MM.1S (cell line): ENCODE results near the gene UTF1.

ENCODE experiments used
- DNase-seq: peaks from one replicate; pipeline ENCODE4 v3.0.0-alpha.2; 2015
- H2AFZ ChIP-seq: fragments of 300-600 bp; sonication (generic); 2 replicates; pipeline ENCODE4 v1.6.0; 2016; ENCODE audit warnings: antibody characterized with exemption, low read length
- H3F3A ChIP-seq: fragments of 300-600 bp; sonication (generic); 2 replicates; pipeline ENCODE4 v1.6.1; 2016; ENCODE audit warnings: mild to moderate bottlenecking, antibody characterized with exemption, low read length, moderate library complexity, mixed read lengths; ENCODE audit not compliant: insufficient read depth
- H3K27ac ChIP-seq: fragments of 300-600 bp; sonication (generic); 2 replicates; pipeline ENCODE4 v1.5.1; 2016; ENCODE audit warnings: mild to moderate bottlenecking, low read length
- H3K27me3 ChIP-seq: fragments of 300-600 bp; sonication (generic); replicated peaks from 2 replicates; pipeline ENCODE4 v1.6.0; 2016; ENCODE audit warnings: low read length; ENCODE audit not compliant: insufficient read depth
- H3K36me3 ChIP-seq: fragments of 300-600 bp; sonication (generic); replicated peaks from 2 replicates; pipeline ENCODE4 v1.6.1; 2016; ENCODE audit warnings: mild to moderate bottlenecking, low read length, mixed read lengths; ENCODE audit not compliant: insufficient read depth
- H3K4me1 ChIP-seq: fragments of 300-600 bp; sonication (generic); 2 replicates; pipeline ENCODE4 v1.6.1; 2016; ENCODE audit warnings: low read length, mixed read lengths
- H3K4me2 ChIP-seq: fragments of 300-600 bp; sonication (generic); 2 replicates; pipeline ENCODE4 v1.6.0; 2016; ENCODE audit warnings: low read depth, low read length
- H3K4me3 ChIP-seq: fragments of 300-600 bp; sonication (generic); 2 replicates; pipeline ENCODE4 v1.5.1; 2016; ENCODE audit warnings: low read length, mixed read lengths
- H3K79me2 ChIP-seq: fragments of 300-600 bp; sonication (generic); 2 replicates; pipeline ENCODE4 v1.6.1; 2016; ENCODE audit warnings: mixed run types, low read length, mixed read lengths
- H3K9ac ChIP-seq: fragments of 300-600 bp; sonication (generic); 2 replicates; pipeline ENCODE4 v1.6.1; 2016; ENCODE audit warnings: low read length, mixed read lengths
- H3K9me2 ChIP-seq: fragments of 300-600 bp; sonication (generic); replicated peaks from 2 replicates; pipeline ENCODE4 v1.6.1; 2016; ENCODE audit warnings: mild to moderate bottlenecking, low read length, mixed read lengths; ENCODE audit not compliant: insufficient read depth
- H3K9me3 ChIP-seq: fragments of 300-600 bp; sonication (generic); replicated peaks from 2 replicates; pipeline ENCODE4 v1.6.1; 2016; ENCODE audit warnings: mild to moderate bottlenecking, low read length, mixed read lengths; ENCODE audit not compliant: insufficient read depth
- H4K20me1 ChIP-seq: fragments of 300-600 bp; sonication (generic); 2 replicates; pipeline ENCODE4 v1.6.1; 2016; ENCODE audit warnings: mild to moderate bottlenecking, low read length, moderate library complexity, mixed read lengths; ENCODE audit not compliant: insufficient read depth
- EZH2 ChIP-seq: fragments of 300-600 bp; sonication (generic); optimal IDR thresholded peaks from 2 replicates; pipeline ENCODE3; 2017; ENCODE audit warnings: low read depth, mild to moderate bottlenecking, antibody characterized with exemption, low read length, mixed read lengths
- EZH2phosphoT487 ChIP-seq: fragments of 300-600 bp; sonication (generic); IDR thresholded peaks from 2 replicates; pipeline ENCODE4 v1.6.1; 2018; ENCODE audit warnings: antibody characterized with exemption, low read length
- TF ChIP-seq, protein P1 (sequence below): fragments of 300-600 bp; sonication (generic); IDR thresholded peaks from 2 replicates; pipeline ENCODE4 v1.5.1; 2016; ENCODE audit warnings: antibody characterized with exemption, low read length, mixed read lengths

Gene UTF1

DNA sequence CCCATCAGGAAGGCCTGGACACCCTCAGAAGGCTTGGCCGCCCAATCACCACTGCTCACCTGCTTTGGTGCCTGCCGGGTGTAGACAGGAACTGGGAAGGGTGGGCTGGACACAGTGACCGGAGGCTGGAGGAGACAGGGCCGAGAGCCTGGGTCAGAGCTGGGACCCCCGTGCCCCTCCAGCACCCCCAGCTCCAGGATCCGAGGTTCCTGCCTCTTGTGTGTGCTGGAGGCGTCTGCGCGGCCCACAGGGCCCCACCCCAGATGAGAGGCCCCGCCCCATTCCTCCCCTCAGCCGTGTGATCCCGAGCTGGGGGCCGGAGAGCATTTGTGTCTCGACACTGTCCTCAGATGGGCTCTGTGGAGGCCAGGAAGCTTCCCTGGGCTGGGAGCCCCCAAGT lies 37.3 kb downstream of the UTF1 start:
- Histone ChIP-seq H3K4me1 (no peaks in the 10 kb centered on the region), H3K27ac (no peak overlapping the region), H3K79me2 (peaks cover 21% of the 10 kb centered on the region), H3K9ac (no peak overlapping the region), H3K36me3 (no peaks in the 10 kb centered on the region; the same call in 1 of the 2 replicates), H3K4me3 (no peak overlapping the region), H3F3A (peaks cover 22% of the 10 kb centered on the region), H4K20me1 (0 out of 2 replicates have a peak, but pooled peaks cover 2% of the 10 kb centered on the region), H3K9me3 (no peaks in the 10 kb centered on the region), H3K4me2 (no peak overlapping the region), H2AFZ (no peak overlapping the region), H3K9me2 (no peaks in the 10 kb centered on the region), H3K27me3 (no peaks in the 10 kb centered on the region)
- TF ChIP-seq EZH2 (no peak), EZH2phosphoT487 (no peak)
- TF ChIP-seq, protein P1, sequence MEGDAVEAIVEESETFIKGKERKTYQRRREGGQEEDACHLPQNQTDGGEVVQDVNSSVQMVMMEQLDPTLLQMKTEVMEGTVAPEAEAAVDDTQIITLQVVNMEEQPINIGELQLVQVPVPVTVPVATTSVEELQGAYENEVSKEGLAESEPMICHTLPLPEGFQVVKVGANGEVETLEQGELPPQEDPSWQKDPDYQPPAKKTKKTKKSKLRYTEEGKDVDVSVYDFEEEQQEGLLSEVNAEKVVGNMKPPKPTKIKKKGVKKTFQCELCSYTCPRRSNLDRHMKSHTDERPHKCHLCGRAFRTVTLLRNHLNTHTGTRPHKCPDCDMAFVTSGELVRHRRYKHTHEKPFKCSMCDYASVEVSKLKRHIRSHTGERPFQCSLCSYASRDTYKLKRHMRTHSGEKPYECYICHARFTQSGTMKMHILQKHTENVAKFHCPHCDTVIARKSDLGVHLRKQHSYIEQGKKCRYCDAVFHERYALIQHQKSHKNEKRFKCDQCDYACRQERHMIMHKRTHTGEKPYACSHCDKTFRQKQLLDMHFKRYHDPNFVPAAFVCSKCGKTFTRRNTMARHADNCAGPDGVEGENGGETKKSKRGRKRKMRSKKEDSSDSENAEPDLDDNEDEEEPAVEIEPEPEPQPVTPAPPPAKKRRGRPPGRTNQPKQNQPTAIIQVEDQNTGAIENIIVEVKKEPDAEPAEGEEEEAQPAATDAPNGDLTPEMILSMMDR = no peak
- DNase-seq = no peak

DNA sequence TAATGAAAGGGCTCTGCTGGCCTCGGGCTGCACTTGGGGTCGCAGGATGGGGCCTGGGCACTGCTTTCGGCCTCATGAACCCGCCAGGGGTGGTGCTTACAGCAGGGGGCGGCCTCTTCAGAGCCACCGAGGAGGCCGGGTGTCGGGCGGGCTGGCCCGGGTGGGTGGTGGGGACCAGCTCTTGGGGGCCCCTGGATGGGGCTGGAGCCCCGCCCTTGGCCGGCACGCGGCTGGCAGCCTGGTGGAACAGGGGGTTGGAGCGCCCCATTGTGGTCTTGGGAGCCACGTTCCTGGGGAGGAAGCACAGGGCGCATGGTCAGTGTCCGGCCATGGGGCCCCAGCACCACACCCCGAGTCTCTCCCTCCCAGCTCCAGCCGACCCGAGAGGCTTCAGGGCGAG lies 37.8 kb downstream of the UTF1 start:
- Histone ChIP-seq H3K4me2 (no peak overlapping the region), H3K4me3 (no peak overlapping the region), H3K9me3 (no peaks in the 10 kb centered on the region), H3K9ac (no peak overlapping the region), H3K79me2 (peaks cover 27% of the 10 kb centered on the region), H2AFZ (no peak overlapping the region), H4K20me1 (no peaks in the 10 kb centered on the region), H3K27me3 (no peaks in the 10 kb centered on the region), H3K9me2 (no peaks in the 10 kb centered on the region), H3K36me3 (no peaks in the 10 kb centered on the region; the same call in 1 of the 2 replicates), H3F3A (peaks cover 17% of the 10 kb centered on the region), H3K27ac (no peak overlapping the region), H3K4me1 (no peaks in the 10 kb centered on the region)
- DNase-seq = no peak
- TF ChIP-seq EZH2 (no peak), EZH2phosphoT487 (no peak)
- TF ChIP-seq, protein P1 = no peak

DNA sequence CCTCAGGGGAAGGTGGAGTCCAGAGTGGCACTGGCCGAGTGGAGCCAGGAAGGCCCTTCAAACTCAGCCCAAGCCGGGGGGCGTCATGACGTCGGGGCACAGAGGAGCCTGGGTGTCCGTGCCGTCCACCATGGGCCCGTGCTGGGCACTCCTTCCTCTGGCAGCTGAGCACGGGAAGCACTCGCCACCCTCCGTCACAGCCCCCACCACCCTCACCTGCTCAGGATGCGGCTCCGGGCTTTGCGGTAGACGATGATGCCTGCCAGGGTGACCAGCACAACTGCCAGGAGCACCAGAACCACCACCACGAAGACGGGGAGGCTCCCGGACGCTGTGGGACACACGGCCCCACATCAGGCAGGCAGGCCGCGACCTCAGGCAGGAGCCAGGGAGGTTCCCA lies 38.5 kb downstream of the UTF1 start:
- no peaks in the 10 kb centered on the region for H3K9me3 ChIP-seq
- TF ChIP-seq EZH2 (no peak), EZH2phosphoT487 (no peak)
- TF ChIP-seq, protein P1 = no peak
- H3F3A ChIP-seq = peaks cover 10% of the 10 kb centered on the region
- no peaks in the 10 kb centered on the region for H3K27me3 ChIP-seq
- H3K79me2 ChIP-seq = peaks cover 34% of the 10 kb centered on the region
- peaks cover 3% of the 10 kb centered on the region for H3K36me3 ChIP-seq
- H3K4me3 ChIP-seq = no peak overlapping the region
- H3K4me2 ChIP-seq = no peak overlapping the region
- H3K4me1 ChIP-seq = no peaks in the 10 kb centered on the region
- H4K20me1 ChIP-seq = no peaks in the 10 kb centered on the region
- H3K9me2 ChIP-seq = no peaks in the 10 kb centered on the region
- no peak overlapping the region for H2AFZ ChIP-seq
- no peak for DNase-seq
- H3K9ac ChIP-seq = no peak overlapping the region
- H3K27ac ChIP-seq = no peak overlapping the region
